NCI-H82 (cell line): Measurements from ENCODE around the gene CNKSR3.
"Not testable (repeated sequence)": the region's sequence is repeated elsewhere in the genome, so short reads cannot be mapped to it uniquely, and the experiment has no call there.

Experiments used
- DNase-seq: peaks from one replicate; lab custom pipeline; 2025; lab: John Stamatoyannopoulos, UW

Gene CNKSR3

GRCh38 chr6:154528310-154528915, 17.9 kb upstream of the CNKSR3 start:
- no peak for DNase-seq

DNA sequence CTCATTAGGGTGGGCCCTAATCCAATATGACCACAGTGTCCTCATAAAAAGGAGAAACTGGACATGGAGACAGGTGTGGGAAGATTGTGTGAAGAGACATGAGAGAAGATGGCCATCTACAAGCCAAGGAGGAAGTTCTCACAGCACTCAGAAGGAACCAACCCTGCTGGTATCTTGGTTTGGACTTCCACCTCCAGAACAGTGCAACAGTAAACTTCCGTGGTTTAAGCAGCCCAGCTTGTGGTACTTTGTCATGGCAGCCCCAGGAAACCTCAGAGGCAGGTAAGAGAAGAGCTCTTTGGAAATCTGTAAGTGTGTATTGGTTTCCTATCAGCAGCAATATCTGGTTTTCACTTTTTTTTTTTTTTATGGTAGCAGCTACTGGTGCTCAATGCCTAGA, 16.5 kb upstream of the CNKSR3 start:
- DNase-seq = no peak

GRCh38 chr6:154522576-154522975, 12.1 kb upstream of the CNKSR3 start:
- DNase-seq = no peak

- DNase-seq = no peak
Measured at GRCh38 chr6:154521412-154521811, 10.9 kb upstream of the CNKSR3 start.

DNA sequence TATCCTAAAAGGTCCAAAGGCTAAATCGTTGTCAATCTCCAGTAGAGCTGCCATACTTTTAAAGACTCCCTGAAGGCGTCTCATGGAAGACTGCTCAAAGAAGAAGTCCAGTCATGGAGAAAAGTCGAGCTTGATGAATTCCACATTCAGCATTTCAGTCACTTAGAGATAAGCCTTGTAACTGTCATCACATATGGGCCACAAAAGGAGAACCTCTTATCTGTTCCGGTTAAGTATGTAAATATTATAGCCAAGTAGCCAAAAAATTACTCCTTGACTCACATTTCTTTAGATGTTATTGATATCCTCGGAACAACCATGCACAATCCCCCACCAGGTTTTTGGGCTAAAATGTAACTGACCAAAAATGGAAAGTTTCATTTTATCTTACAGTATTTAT, 9.8 kb upstream of the CNKSR3 start:
- DNase-seq = no peak

DNA sequence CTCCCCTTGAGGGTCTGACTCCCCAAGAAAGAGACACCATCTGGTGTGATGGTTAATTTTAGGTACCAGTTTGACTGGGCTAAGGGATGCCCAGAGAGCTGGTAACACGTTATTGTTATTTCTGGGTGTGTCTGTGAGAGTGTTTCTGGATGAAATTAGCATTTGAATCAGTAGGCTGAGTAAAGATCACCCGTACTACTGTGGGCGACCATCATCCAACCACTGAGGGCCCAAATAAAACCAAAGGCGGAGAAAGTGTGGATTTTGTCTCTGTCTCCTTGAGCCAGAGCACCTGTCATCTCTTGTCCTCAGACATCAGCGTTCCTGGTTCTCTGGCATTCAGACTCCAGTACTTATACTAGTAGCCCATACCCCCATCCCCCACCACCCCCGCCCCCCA, 7.9 kb upstream of the CNKSR3 start:
- DNase-seq = no peak

DNA sequence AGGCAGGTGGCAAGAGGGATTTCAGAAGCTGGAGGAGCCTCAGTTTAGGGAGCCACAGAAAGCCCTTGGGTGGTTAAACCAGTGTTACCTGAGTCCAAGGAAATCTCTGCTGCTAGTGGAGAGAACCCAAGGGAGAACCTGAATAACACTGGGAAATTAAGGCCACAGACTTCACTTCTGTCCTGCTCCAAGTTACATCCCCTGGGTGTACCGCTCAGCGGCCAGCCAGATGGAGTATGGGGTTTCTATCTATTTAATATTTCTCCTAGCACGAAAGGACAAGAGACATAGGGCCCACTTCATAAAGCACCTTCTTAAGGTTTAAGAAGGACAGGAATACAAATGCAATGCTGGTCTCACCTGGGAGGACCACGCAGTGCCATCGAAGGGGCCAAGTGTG, 5.8 kb upstream of the CNKSR3 start:
- no peak for DNase-seq

GRCh38 chr6:154515826-154516225, 5.3 kb upstream of the CNKSR3 start:
- no peak for DNase-seq

GRCh38 chr6:154515076-154515475, 4.6 kb upstream of the CNKSR3 start:
- not testable (repeated sequence) for DNase-seq

- no peak for DNase-seq
Measured at GRCh38 chr6:154514481-154514880, 4.0 kb upstream of the CNKSR3 start.

- no peak for DNase-seq
Measured at GRCh38 chr6:154513601-154514320, 3.3 kb upstream of the CNKSR3 start.

DNA sequence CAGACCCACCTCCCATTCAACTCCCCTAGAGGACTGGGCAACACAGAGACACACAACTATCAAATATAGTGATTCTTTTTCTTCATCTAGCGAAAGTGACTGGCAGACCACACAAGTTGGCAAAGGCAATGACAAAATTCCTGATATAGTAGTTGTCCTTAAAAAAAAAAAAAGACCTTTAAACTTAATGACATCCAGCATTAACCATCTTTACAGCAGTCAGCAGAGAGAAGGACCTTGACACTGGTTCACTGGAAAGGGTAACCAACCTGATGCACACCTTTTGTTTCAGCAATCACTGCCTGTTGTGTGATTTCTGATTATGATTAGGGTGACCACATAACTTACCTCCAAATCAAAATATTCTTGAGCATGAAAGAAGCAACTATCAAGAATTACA, 1.7 kb upstream of the CNKSR3 start:
- DNase-seq = no peak

DNA sequence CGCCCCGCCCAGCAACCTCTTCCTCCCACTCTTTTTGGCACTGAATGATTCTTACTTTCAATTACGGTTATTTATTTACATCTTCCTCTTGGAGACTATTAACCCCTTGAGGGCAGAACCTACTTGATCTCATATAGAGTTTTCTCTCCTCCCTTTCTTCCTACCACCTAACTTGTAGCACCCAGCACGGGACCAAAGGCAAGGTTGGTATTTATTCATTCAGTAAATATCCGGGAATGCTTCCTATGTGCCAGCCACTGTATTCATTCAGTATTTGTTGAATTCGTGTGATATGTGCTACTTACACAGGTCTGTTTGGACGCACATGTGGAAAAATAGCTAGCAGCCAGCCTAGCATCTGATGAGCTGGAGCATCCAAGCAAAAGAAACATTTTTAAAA, 1.3 kb upstream of the CNKSR3 start:
- DNase-seq = no peak

GRCh38 chr6:154509421-154510143, 903 bp downstream of the CNKSR3 start:
- peak; percentile 38 for DNase-seq

GRCh38 chr6:154508573-154509375, 1.7 kb downstream of the CNKSR3 start:
- DNase-seq = no peak

DNA sequence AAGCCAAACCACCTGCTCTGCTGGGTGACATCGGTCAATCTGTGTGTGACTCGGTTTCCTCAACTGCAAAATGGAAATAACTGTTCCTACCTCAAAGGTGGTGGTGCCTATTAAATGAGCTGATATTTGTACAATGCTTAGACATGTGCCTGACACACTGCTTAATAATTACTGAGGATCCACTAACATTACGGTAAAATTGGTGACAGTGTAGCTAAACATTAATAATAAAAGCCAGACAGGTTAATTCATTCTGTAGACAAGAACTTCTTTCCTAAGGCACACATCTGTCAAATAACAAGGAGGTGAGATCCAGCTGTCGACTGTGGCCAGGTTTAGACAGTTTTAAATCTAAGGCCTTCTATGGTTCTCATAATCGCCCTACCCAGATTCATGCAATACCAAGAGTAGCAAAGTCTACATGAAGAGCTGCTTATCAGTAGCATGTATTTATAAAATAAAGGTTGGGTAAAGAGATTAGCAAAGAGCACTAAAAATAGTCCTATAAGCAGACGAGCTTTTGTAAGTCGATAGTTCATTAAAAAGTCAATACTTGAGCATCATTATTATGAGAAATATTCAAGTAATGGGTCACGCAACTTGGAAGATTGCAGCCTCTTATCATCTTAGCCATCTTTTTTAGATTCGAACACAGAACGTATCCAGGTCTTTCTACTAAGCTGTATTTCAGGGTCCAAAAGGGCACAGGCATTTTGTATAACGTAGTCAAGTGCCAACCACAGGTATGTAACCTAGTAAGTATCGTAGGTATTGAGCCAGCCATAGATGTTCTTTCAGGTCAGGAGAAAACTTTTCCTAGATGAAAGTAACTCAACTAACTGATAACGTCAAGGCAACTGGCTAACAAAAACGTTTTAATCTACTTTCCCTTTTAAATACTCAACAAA, 3.2 kb downstream of the CNKSR3 start:
- DNase-seq = no peak

DNA sequence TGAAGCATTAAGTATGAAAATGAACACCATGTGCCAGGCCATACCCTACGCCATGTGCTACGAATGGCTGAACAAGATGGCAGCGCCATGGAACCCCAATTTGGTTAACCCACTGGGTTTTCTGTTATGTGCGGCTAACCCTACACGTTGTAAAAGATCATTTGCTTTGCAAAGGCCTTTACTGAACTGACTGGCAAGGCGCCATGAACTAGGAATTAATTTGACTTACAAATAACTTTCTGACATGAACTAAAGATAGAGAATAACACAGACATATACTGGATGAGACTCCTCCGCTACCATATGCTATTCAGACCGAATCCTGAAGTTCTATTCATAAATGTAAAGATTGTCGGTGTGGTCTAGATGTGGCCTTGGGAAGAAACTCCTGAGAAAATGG, 3.9 kb downstream of the CNKSR3 start:
- no peak for DNase-seq

DNA sequence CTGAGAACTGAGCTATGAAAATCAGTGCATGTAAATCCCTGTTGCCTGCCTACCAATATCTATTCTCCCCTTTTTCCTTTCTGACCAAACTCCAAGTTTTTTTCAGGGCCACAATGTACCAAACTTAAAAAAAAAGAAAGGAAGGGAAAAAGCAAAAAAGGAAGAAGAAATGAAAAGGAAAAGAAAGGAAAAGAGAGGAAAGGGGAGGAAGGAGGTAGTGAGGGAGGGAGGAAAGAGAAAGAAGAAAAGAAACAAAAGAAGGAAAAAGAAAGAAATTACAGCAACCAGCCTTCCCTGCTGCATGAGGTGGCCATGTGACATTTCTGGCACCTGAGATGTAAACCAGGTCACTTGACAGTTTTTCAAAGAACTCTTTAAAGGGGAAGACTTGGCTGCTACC, 4.4 kb downstream of the CNKSR3 start:
- DNase-seq = no peak

- DNase-seq = no peak
Measured at GRCh38 chr6:154504865-154505449, 5.5 kb downstream of the CNKSR3 start.

- DNase-seq = no peak
Measured at GRCh38 chr6:154504102-154504501, 6.4 kb downstream of the CNKSR3 start.

GRCh38 chr6:154503658-154504057, 6.8 kb downstream of the CNKSR3 start:
- DNase-seq = no peak
